NT2/D1 (cell line): Measurements from ENCODE around the gene CTTNBP2.
"Not testable (repeated sequence)": the region's sequence is repeated elsewhere in the genome, so short reads cannot be mapped to it uniquely, and the experiment has no call there.

Experiments
- SUZ12 ChIP-seq: IDR thresholded peaks from 2 replicates; pipeline ENCODE4 v1.6.1; 2011; ENCODE audit not compliant: insufficient read length, insufficient read depth; ENCODE audit errors: extremely low read depth
- YY1 ChIP-seq: IDR thresholded peaks from 2 replicates; pipeline ENCODE4 v1.6.1; 2011; ENCODE audit not compliant: insufficient read length, insufficient read depth
- ZNF274 ChIP-seq: IDR thresholded peaks from 2 replicates; pipeline ENCODE4 v1.6.1; 2011; ENCODE audit warnings: mild to moderate bottlenecking, low read depth, low read length

DNA sequence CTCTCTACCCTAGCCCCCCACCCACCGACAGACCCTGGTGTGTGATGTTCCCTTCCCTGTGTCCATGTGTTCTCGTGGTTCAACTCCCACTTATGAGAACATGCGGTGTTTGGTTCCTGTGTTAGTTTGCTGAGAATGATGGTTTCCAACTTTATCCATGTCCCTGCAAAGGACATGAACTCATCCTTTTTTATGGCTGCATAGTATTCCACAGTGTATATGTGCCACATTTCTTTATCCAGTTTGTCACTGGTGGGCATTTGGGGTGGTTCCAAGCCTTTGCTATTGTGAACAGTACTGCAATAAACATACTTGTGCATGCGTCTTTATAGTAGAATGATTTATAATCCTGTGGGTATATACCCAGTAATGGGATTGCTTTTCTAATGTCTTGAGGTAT, 165.1 kb downstream of the CTTNBP2 start:
- not testable (repeated sequence) for TF ChIP-seq ZNF274, YY1, SUZ12
